HepG2 (cell line): Measurements from ENCODE around the gene ATP5F1A. TPM values are rescaled to one million over a fixed set of nuclear protein-coding genes. Genes with fewer than 3 reads are reported as not detected.
"Not testable (repeated sequence)": the region's sequence is repeated elsewhere in the genome, so short reads cannot be mapped to it uniquely, and the experiment has no call there.

ENCODE experiments used
- ATAC-seq: fragments of 200-7000 bp; cut with Tn5 transposase; 3 replicates; pipeline ENCODE4 v1.9.1; 2020; ENCODE audit warnings: mild to moderate bottlenecking, moderate library complexity
- BruUV-seq: library from RNA; stranded (reverse); fragments of 400-500 nt; replicated peaks from 2 replicates; lab custom pipeline; 2021; lab: Mats Ljungman, UMichigan
- CTCF ChIA-PET: fragments of 300-600 bp; formaldehyde crosslinking; extraction: SDS; loops from one replicate; lab custom pipeline; 2021; ENCODE audit warnings: low total read pairs, inconsistent platforms, low intra/inter-chr PET ratio; lab: Yijun Ruan, JAX
- POLR2A ChIA-PET: fragments of 350-600 bp; sonication (Branson Sonifier 250); formaldehyde crosslinking; loops from one replicate; lab custom pipeline; 2020; ENCODE audit warnings: antibody characterized with exemption, inconsistent platforms; lab: Yijun Ruan, JAX
- DNase-seq: peaks from one replicate; pipeline ENCODE4 v3.0.0-alpha.2; 2015; ENCODE audit warnings: low spot score
- FAIRE-seq: peaks from 3 replicates; lab custom pipeline; 2011; peaks lifted over from hg19 to GRCh38; lab: Jason Lieb, UNC
- H2AFZ ChIP-seq: one replicate; pipeline ENCODE4 v1.6.1; 2011; ENCODE audit warnings: low read length, inconsistent platforms
- H3K27ac ChIP-seq: fragments of 300-600 bp; 3 replicates; pipeline ENCODE4 v1.8.0; 2011; ENCODE audit warnings: mixed run types, mild to moderate bottlenecking, mixed read lengths, low read length, inconsistent platforms; ENCODE audit not compliant: insufficient read depth; ENCODE audit errors: extremely low read length
- H3K27me3 ChIP-seq, 2 experiments: fragments of 200-600 bp in 1 of 2; 2 replicates in 1 of 2; 3 replicates in 1 of 2; pipeline versions ENCODE4 v1.6.0 to v1.8.0; 2011; ENCODE audit warnings: low read length in 2 of 2, mild to moderate bottlenecking in 2 of 2, moderate library complexity in 2 of 2, inconsistent platforms in 1 of 2; ENCODE audit not compliant: insufficient read depth in 2 of 2, control insufficient read depth in 1 of 2
- H3K36me3 ChIP-seq, 2 experiments: fragments of 200-600 bp in 1 of 2; replicated peaks in 1 of 2; 2 replicates in 1 of 2; 3 replicates in 1 of 2; pipeline versions ENCODE4 v1.5.1 to v1.8.0; 2011; ENCODE audit warnings: low read length in 2 of 2, inconsistent platforms in 1 of 2; ENCODE audit not compliant: insufficient read depth in 2 of 2, control insufficient read depth in 1 of 2
- H3K4me1 ChIP-seq: 2 replicates; pipeline ENCODE4 v1.5.1; 2012; ENCODE audit warnings: low read length, inconsistent platforms; ENCODE audit not compliant: insufficient read depth
- H3K4me2 ChIP-seq: 2 replicates; pipeline ENCODE4 v1.6.0; 2011; ENCODE audit warnings: low read depth, low read length, inconsistent platforms
- H3K4me3 ChIP-seq, 3 experiments: fragments of 200-600 bp in 1 of 3; sonication (generic), shearing (Covaris generic) in 1 of 3; replicated peaks in 1 of 3; 2 replicates each; pipeline ENCODE4 v1.5.1; 2011 to 2016; ENCODE audit warnings: low read length in 3 of 3, inconsistent platforms in 2 of 3, low read depth in 2 of 3, mild to moderate bottlenecking in 2 of 3, control low read depth in 1 of 3, mixed read lengths in 1 of 3; ENCODE audit not compliant: insufficient read depth in 1 of 3
- H3K79me2 ChIP-seq: one replicate; pipeline ENCODE4 v1.6.1; 2011; ENCODE audit warnings: low read length, inconsistent platforms; ENCODE audit not compliant: insufficient read depth
- H3K9ac ChIP-seq: 2 replicates; pipeline ENCODE4 v1.6.0; 2011; ENCODE audit warnings: mild to moderate bottlenecking, low read depth, low read length, inconsistent platforms; ENCODE audit not compliant: insufficient read depth
- H3K9me3 ChIP-seq: 2 replicates; pipeline ENCODE4 v1.5.1; 2012; ENCODE audit warnings: mild to moderate bottlenecking, low read length
- H4K20me1 ChIP-seq: 2 replicates; pipeline ENCODE4 v1.6.0; 2011; ENCODE audit warnings: inconsistent platforms, mild to moderate bottlenecking, low read length, moderate library complexity; ENCODE audit not compliant: insufficient read depth
- GABPB1 ChIP-seq: IDR thresholded peaks from 2 replicates; pipeline ENCODE4 v1.6.1; 2016; ENCODE audit warnings: mild to moderate bottlenecking, missing genetic modification reagents, moderate library complexity, missing compliant biosample characterization
- ZNF121 ChIP-seq: sonication (generic); formaldehyde crosslinking; IDR thresholded peaks from 2 replicates; pipeline ENCODE4 v1.5.0; 2020; ENCODE audit warnings: mild to moderate bottlenecking, missing genetic modification reagents
- ZNF790 ChIP-seq: sonication (generic); formaldehyde crosslinking; IDR thresholded peaks from 2 replicates; pipeline ENCODE4 v1.8.0; 2022; ENCODE audit warnings: missing genetic modification reagents, mild to moderate bottlenecking, borderline replicate concordance
- WGBS: methylation state at CpG from one replicate; pipeline ENCODE4 v1.1.6; 2017; ENCODE audit warnings: low lambda C conversion rate; 5-methylcytosine and 5-hydroxymethylcytosine counted together
- in situ Hi-C: cut with HindIII; loops from 2 replicates; pipeline ENCODE4 v1.10.0; 2017; ENCODE audit warnings: low pct_unique_long_range_greater_than_20kb; ENCODE audit not compliant: extremely low pct_ligation_motif_present
- intact Hi-C: fragments of 100-400 bp; cut with micrococcal nuclease; formaldehyde crosslinking; loops from one replicate; pipeline ENCODE4 v1.10.0; 2022; ENCODE audit not compliant: unreplicated experiment
- polyA plus RNA-seq, 8 experiments: library from polyadenylated mRNA; depleted of rRNA in 3 of 8; stranded (reverse) in 7 of 8; unstranded in 1 of 8; fragments of >200 nt; fragmentation: Illumina TruSeq in 4 of 8; extraction: Trizol in 4 of 8; gene quantifications; 2 replicates each; pipeline versions ENCODE4 v1.2.1 to v1.2.3, GENCODE V29; 2011 to 2016; ENCODE audit warnings: low read depth in 4 of 8, missing spikeins in 1 of 8, mixed read lengths in 1 of 8; ENCODE audit not compliant: insufficient read depth in 1 of 8
- total RNA-seq, 5 experiments: library from RNA; depleted of rRNA; stranded (reverse); fragments of >200 nt; fragmentation: Illumina TruSeq; extraction: Trizol; gene quantifications; 2 replicates each; pipeline ENCODE4 v1.2.3, GENCODE V29; 2016; ENCODE audit warnings: low read depth in 1 of 5
- TF ChIP-seq, protein P1 (sequence below): sonication (generic); formaldehyde crosslinking; IDR thresholded peaks from 2 replicates; pipeline ENCODE4 v1.5.0; 2020; ENCODE audit warnings: mild to moderate bottlenecking, missing genetic modification reagents, borderline replicate concordance
- TF ChIP-seq, protein P2 (sequence below): IDR thresholded peaks from 2 replicates; pipeline ENCODE4 v1.6.1; 2016; ENCODE audit warnings: low read depth, control low read depth

Gene ATP5F1A
- total and polyA plus RNA-seq, 2 of the 13 experiments (the other 11 are each of a cell fraction or from before 2014, with no cell fraction given) = 459 to 922 TPM

DNA sequence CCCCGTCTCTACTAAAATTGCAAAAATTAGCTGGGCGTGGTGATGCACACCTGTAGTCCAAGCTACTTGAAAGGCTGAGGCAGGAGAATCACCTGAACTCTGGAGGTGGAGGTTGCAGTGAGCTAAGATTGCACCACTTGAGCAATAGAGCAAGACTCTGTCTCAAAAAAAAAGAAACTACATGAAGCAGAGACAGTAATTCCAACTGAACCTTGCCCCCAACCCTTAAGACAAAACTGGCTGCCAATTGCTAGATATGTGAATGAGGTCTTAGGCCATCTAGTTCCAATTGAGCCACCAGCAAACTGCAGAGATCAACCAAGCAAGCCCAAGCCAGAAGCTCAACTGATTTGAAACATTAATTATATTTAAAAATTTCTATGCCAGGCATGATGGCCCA lies 32.0 kb upstream of the ATP5F1A start (continued):
- TF ChIP-seq, protein P1, sequence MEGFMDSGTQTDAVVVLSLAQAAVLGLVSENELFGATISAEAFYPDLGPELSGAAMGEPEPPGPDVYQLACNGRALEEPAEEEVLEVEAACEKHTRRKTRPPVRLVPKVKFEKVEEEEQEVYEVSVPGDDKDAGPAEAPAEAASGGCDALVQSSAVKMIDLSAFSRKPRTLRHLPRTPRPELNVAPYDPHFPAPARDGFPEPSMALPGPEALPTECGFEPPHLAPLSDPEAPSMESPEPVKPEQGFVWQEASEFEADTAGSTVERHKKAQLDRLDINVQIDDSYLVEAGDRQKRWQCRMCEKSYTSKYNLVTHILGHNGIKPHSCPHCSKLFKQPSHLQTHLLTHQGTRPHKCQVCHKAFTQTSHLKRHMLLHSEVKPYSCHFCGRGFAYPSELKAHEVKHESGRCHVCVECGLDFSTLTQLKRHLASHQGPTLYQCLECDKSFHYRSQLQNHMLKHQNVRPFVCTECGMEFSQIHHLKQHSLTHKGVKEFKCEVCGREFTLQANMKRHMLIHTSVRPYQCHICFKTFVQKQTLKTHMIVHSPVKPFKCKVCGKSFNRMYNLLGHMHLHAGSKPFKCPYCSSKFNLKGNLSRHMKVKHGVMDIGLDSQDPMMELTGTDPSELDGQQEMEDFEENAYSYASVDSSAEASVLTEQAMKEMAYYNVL (CRISPR knock-in tag) = no peak
- TF ChIP-seq ZNF121 = no peak
- TF ChIP-seq, protein P2, sequence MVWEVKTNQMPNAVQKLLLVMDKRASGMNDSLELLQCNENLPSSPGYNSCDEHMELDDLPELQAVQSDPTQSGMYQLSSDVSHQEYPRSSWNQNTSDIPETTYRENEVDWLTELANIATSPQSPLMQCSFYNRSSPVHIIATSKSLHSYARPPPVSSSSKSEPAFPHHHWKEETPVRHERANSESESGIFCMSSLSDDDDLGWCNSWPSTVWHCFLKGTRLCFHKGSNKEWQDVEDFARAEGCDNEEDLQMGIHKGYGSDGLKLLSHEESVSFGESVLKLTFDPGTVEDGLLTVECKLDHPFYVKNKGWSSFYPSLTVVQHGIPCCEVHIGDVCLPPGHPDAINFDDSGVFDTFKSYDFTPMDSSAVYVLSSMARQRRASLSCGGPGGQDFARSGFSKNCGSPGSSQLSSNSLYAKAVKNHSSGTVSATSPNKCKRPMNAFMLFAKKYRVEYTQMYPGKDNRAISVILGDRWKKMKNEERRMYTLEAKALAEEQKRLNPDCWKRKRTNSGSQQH (CRISPR knock-in tag) = no peak
- TF ChIP-seq ZNF790 (CRISPR knock-in tag) = no peak
- no peak for TF ChIP-seq GABPB1 (CRISPR knock-in tag)

GRCh38 chr18:46126625-46127024 lies 28.5 kb upstream of the ATP5F1A start:
- CTCF ChIA-PET, H3K4me1 ChIP-seq, FAIRE-seq, H3K4me2 ChIP-seq, intact Hi-C loops, BruUV-seq, POLR2A ChIA-PET, H3K4me3 ChIP-seq, H3K9me3 ChIP-seq, H2AFZ ChIP-seq, H3K79me2 ChIP-seq, DNase-seq, H3K27ac ChIP-seq, H3K9ac ChIP-seq, H3K27me3 ChIP-seq, H4K20me1 ChIP-seq, ATAC-seq: not testable (repeated sequence)
- in situ Hi-C loops = loop anchor here (25.0 kb wide), 1 partner anchor 361 kb away; no protein-coding TSS in a partner anchor
- WGBS = 73% methylated on average over 4 of the region's 4 CpGs
- H3K36me3 ChIP-seq = peaks cover 3 to 29% of the 10 kb centered on the region in 2 experiments; a peak in 4 of 5 replicates
